ENCODE results near the gene PPP1R9A.

PPP1R9A gene

DNA sequence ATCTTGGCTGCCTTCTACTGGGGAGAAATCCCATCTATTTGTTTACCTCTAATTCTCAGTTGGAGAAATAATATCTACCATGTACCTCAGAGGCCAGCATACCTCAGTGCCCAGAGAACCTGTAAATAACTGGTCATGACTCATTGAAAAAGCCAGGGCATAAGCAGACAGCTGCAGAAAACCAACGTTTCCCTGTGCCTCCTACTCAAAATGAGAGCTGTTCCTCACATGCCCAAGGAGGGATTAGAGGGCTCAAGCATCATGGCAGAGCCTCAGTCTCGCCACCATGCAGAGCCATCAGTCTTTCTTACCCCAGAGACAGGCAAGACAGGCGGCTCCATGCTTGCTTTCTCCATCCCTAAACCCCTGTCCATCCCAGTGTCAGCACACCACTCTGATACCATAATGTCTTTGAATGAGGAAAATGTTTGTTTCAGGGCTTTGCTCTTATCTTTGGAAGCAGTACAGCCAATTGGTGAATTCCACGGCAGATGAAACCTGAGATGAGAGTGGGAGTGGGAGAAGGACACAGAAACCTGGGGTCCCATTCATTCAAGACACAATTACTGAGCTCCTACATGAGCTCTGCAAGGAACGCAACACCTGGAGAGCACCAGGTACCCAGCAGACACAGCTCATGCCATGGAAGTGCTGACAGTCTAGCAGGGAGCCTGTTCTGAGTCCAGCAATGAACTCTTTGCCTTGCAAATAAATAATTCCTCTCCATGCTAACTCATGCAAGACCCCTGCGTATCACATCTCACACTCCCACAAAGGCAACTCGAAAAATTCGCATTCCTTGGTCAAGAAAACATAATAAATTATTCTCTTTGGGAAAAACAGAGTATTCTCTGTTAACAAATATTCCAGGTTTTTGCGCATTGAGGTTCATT, 395.9 kb downstream of the PPP1R9A start:
- no peak for TF ChIP-seq POLR2A (IDR thresholded peaks at IDR 0.05; ENCODE audit: low read depth, low read length)
- DNase-seq (ENCODE audit: insufficient read length, low spot score) (no peak), FAIRE-seq (no peak)

- FAIRE-seq (no peak), DNase-seq (ENCODE audit: insufficient read length, low spot score) (no peak)
- no peak for TF ChIP-seq POLR2A (IDR thresholded peaks at IDR 0.05; ENCODE audit: low read depth, low read length)
Observed at GRCh38 chr7:95304990-95305389, 397.6 kb downstream of the PPP1R9A start.

DNA sequence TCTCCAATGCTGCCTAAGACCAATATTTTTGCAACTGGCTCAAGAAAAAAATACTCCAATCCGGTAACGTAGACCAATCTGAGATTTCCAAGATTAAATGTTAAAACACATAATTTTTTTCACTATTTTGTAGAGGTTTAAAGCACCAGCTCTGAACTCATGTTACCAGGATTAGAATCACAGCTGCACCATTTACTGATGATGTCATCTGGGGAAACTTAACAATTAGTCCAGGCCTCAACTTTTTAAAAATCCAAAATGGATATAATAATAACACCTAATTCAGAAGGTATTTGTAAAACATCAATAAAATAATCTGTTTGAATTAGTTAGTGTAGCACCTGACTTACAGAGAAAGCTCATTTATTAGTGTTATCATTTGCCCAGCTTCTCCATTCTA, 402.6 kb downstream of the PPP1R9A start:
- no peak for DNase-seq (ENCODE audit: insufficient read length, low spot score)
- FAIRE-seq, result no peak
- TF ChIP-seq POLR2A (IDR thresholded peaks at IDR 0.05; ENCODE audit: low read depth, low read length), result no peak

- TF ChIP-seq POLR2A (IDR thresholded peaks at IDR 0.05; ENCODE audit: low read depth, low read length), result no peak
- FAIRE-seq, result no peak
- no peak for DNase-seq (ENCODE audit: insufficient read length, low spot score)
Observed at GRCh38 chr7:95311389-95311788, 404.0 kb downstream of the PPP1R9A start.

DNA sequence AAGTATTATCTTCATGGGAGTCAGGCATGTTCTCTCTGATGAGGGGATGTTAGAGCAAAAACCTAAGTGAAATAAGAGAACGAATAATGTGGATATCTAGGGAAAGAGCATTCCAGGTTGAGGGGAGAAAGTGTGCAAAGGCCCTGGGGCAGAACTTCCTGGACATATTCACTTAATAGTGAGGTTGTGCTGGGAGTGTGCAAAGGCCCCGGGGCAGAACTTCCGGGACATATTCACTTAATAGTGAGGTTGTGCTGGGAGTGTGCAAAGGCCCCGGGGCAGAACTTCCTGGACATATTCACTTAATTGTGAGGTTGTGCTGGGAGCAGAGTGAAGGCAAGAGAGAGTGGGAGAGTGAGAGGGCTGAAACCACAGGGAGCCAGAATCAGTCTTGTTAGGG, 405.2 kb downstream of the PPP1R9A start:
- TF ChIP-seq POLR2A (IDR thresholded peaks at IDR 0.05; ENCODE audit: low read depth, low read length), result no peak
- no peak for FAIRE-seq

DNA sequence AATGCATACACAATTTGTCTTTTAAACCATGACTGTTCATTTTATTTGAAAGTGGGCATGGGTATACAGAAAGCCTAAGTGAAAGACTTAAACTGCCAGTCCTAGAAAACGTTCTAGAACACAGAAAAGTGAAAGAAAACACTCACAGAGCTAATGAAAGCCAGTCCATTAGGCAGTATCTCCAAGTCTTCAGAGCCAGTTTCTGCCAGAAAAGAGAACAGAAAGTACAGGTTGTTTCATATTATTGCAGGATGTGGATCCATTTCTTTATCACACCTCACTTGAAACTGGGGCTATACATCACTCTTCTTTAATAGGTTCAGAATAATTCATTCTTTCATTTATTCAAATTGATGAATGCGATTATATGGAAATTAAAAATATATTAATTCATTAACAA, 409.2 kb downstream of the PPP1R9A start:
- FAIRE-seq (no peak), DNase-seq (ENCODE audit: insufficient read length, low spot score) (no peak)
- TF ChIP-seq POLR2A (IDR thresholded peaks at IDR 0.05; ENCODE audit: low read depth, low read length), result no peak

More for the DNA sequence above, 405.2 kb downstream of the PPP1R9A start:
- no peak for DNase-seq (ENCODE audit: insufficient read length, low spot score)

DNA sequence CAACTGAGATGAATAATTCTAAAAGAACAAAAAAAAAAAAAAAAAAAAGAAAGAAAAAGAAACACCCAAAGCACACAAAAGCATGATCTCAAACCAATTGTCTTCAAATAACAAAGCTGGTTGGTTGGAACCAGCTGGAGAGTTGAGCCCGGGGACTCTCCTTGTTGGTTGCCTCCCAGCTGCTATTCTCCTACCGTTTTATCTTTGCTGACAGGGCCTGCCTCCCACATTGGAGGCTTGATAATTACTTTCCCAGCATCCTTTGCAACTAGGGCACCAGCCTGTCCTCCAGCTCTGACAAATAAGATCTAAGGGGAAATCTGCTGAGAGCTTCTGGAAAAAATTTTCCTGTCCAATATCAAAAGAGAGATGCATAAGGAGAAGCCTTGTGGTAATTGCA, 410.2 kb downstream of the PPP1R9A start:
- DNase-seq (ENCODE audit: insufficient read length, low spot score) (no peak), FAIRE-seq (no peak)
- TF ChIP-seq POLR2A (IDR thresholded peaks at IDR 0.05; ENCODE audit: low read depth, low read length), result no peak

DNA sequence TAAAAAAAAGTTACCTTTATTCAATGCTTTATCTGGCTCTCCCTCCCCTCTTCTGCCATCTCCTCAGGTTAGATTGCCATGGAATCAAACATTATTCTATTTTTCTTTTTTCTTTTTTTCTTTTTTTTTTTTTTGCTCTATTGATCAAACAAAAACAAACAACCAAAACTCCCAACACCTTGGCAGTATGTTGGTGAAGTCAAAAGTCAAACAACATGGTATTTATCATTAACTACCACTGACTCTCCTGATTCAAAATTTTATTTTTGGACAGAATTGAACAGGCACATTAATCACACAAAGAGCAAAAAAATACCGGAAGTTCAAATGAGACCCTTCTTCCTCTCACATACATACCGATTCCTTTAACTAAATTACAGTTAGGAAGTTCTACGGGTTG, 410.6 kb downstream of the PPP1R9A start:
- no peak for TF ChIP-seq POLR2A (IDR thresholded peaks at IDR 0.05; ENCODE audit: low read depth, low read length)
- FAIRE-seq (no peak), DNase-seq (ENCODE audit: insufficient read length, low spot score) (no peak)

DNA sequence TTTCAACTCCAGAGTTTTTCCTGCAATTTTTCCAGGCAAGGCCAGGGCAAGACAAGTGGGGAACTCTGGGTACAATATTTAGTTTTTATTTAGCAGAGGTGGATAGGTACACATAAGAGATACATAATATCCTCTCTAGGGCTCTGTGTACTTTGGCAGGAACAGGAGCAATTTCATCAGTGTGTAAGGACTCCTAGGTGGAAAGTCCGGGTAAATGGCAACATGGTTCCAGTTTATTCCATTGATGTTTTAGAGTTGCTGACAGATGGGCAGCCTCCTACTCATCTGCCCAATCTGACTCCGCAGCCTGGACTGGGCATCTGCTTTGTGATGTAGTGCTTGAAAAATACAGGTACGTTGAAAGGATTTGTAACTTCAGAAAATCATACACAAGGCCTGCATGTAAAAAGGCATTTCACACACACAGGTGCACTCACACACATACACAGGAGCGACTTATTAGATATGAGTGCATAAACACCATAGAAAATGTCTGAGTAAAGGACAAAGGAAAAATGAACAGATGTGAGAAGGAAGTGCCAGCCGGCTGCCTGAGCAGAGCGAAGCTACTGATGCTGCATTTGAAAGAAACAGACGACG, 411.2 kb downstream of the PPP1R9A start:
- TF ChIP-seq POLR2A (IDR thresholded peaks at IDR 0.05; ENCODE audit: low read depth, low read length), result no peak
- no peak for DNase-seq (ENCODE audit: insufficient read length, low spot score)
- no peak for FAIRE-seq

- no peak for FAIRE-seq
- no peak for DNase-seq (ENCODE audit: insufficient read length, low spot score)
- no peak for TF ChIP-seq POLR2A (IDR thresholded peaks at IDR 0.05; ENCODE audit: low read depth, low read length)
Observed at GRCh38 chr7:95319570-95319969, 412.2 kb downstream of the PPP1R9A start.

DNA sequence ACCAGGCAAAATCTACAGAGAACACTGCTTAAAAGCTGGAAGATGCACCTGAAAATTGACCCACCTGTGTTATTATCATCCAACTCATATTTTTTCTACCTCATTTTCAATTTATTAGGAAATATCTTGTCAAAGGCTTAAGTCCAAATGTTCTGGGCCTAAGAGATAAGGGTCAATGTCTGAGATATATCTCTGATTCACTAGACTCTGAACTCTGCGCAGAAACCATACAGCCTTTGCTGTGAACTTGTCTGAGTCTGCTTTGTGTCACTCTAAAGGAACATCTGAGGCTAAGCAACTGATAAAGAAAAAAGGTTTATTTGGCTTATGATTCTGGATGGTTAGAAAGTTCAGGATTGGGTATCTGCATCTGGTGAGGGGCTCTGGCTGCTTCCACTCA, 413.3 kb downstream of the PPP1R9A start:
- no peak for FAIRE-seq
- no peak for DNase-seq (ENCODE audit: insufficient read length, low spot score)
- TF ChIP-seq POLR2A (IDR thresholded peaks at IDR 0.05; ENCODE audit: low read depth, low read length), result no peak

DNA sequence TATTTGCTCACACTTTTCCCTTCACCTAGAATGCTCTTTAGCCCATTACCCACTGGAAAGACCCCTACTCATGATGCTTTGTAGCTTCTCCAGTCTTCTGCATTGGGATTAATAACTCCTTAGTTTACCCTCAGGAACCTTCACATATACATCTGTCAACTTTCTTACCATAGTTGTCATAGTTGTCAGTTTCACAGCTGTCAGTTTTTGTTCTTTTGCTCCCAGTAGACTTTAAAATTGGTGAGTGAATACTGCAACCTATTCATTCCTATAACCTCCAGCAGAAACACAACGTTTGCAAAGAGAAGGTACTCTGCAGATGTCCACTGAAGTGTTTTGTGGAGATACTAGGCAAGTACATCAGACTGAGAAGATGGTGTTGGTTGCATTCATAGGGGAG, 414.3 kb downstream of the PPP1R9A start:
- TF ChIP-seq POLR2A (IDR thresholded peaks at IDR 0.05; ENCODE audit: low read depth, low read length), result no peak
- FAIRE-seq, result no peak
- DNase-seq (ENCODE audit: insufficient read length, low spot score), result no peak

DNA sequence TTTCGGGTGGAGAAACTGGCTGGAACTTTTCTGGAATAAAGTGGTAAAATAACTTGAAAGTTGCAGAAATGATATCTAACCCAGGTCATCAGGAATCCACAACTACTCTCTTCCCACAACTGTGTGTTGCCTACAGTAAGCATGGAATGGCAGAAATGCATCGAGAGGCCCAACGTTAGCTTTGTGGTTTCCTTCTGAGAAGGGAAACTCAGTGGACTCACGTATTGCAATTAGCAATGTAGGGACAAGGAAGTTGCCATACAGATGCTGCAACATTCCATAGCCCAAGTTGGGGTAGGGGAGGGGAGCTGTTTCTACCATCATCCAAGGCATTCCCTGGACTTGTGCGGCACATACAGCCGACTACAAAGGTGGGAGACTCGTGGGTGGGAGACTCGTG, 415.0 kb downstream of the PPP1R9A start:
- no peak for TF ChIP-seq POLR2A (IDR thresholded peaks at IDR 0.05; ENCODE audit: low read depth, low read length)
- FAIRE-seq, result no peak
- DNase-seq (ENCODE audit: insufficient read length, low spot score), result no peak

- no peak for FAIRE-seq
- DNase-seq (ENCODE audit: insufficient read length, low spot score), result no peak
- no peak for TF ChIP-seq POLR2A (IDR thresholded peaks at IDR 0.05; ENCODE audit: low read depth, low read length)
Observed at GRCh38 chr7:95322854-95323253, 415.5 kb downstream of the PPP1R9A start.
